GM19468 (cell line): ENCODE results near the gene TARBP1.
A peak's percentile ranks its signal among the peaks of the same experiment; 100 is the strongest.
"Not testable (repeated sequence)": the region's sequence is repeated elsewhere in the genome, so short reads cannot be mapped to it uniquely, and the experiment has no call there.

Source experiments
- ATAC-seq: cut with Tn5 transposase; IDR thresholded peaks from one replicate; pipeline ENCODE4 v1.9.1; 2021; ENCODE audit warnings: mild to moderate bottlenecking, moderate library complexity, moderate number of reproducible peaks; ENCODE audit not compliant: unreplicated experiment; ENCODE audit errors: extremely low read depth

TARBP1 gene

GRCh38 chr1:234507626-234508387 is 28.8 kb upstream of the TARBP1 start:
- no peak for ATAC-seq

- ATAC-seq = no peak
Measured at GRCh38 chr1:234507089-234507488, 28.1 kb upstream of the TARBP1 start.

- no peak for ATAC-seq
Measured at GRCh38 chr1:234505769-234506102, 26.8 kb upstream of the TARBP1 start.

- no peak for ATAC-seq
Measured at GRCh38 chr1:234504969-234505768, 26.2 kb upstream of the TARBP1 start.

- ATAC-seq = not testable (repeated sequence)
Measured at GRCh38 chr1:234504251-234504650, 25.3 kb upstream of the TARBP1 start.

- ATAC-seq = no peak
Measured at GRCh38 chr1:234503193-234504050, 24.4 kb upstream of the TARBP1 start.

- no peak for ATAC-seq
Measured at GRCh38 chr1:234502785-234503184, 23.8 kb upstream of the TARBP1 start.

GRCh38 chr1:234500269-234500668 is 21.3 kb upstream of the TARBP1 start:
- no peak for ATAC-seq

GRCh38 chr1:234499943-234500245 is 20.9 kb upstream of the TARBP1 start:
- no peak for ATAC-seq

- ATAC-seq = no peak
Measured at GRCh38 chr1:234499119-234499942, 20.4 kb upstream of the TARBP1 start.

- no peak for ATAC-seq
Measured at GRCh38 chr1:234498448-234499118, 19.6 kb upstream of the TARBP1 start.

- ATAC-seq = no peak
Measured at GRCh38 chr1:234497589-234497988, 18.6 kb upstream of the TARBP1 start.

- peak; percentile 48 for ATAC-seq
Measured at GRCh38 chr1:234495231-234495990, 16.4 kb upstream of the TARBP1 start.

- no peak for ATAC-seq
Measured at GRCh38 chr1:234494049-234494448, 15.1 kb upstream of the TARBP1 start.

GRCh38 chr1:234490793-234491479 is 12.0 kb upstream of the TARBP1 start:
- ATAC-seq = no peak

GRCh38 chr1:234489698-234490077 is 10.7 kb upstream of the TARBP1 start:
- ATAC-seq = no peak

- no peak for ATAC-seq
Measured at GRCh38 chr1:234489007-234489697, 10.2 kb upstream of the TARBP1 start.
